Panc1 (cell line): ENCODE measurements around the gene FXYD3. TPM values are rescaled to one million over a fixed set of nuclear protein-coding genes. Genes with fewer than 3 reads are reported as not detected.

Experiments
- ATAC-seq: fragments of 200-7000 bp; cut with Tn5 transposase; 2 replicates; pipeline ENCODE4 v1.9.1; 2020; ENCODE audit warnings: mild to moderate bottlenecking, moderate library complexity
- BruUV-seq: library from RNA; stranded (reverse); fragments of 400-500 nt; replicated peaks from 2 replicates; lab custom pipeline; 2021; lab: Mats Ljungman, UMichigan
- CTCF ChIA-PET: fragments of 300-600 bp; sonication (Branson Sonifier 250); formaldehyde crosslinking; loops from one replicate; lab custom pipeline; 2022; ENCODE audit warnings: antibody characterized with exemption; lab: Charles Lee
- POLR2A ChIA-PET: fragments of 300-600 bp; sonication (Branson Sonifier 250); formaldehyde crosslinking; loops from one replicate; lab custom pipeline; 2022; ENCODE audit warnings: antibody characterized with exemption; lab: Charles Lee
- DNase-seq: peaks from one replicate; pipeline ENCODE4 v3.0.0-alpha.2; 2010; ENCODE audit warnings: low read depth, low spot score
- H3K27ac ChIP-seq: 2 replicates; pipeline ENCODE4 v1.5.1; 2011; ENCODE audit warnings: mild to moderate bottlenecking, low read length, inconsistent platforms
- H3K27me3 ChIP-seq: fragments of 200-500 bp; sonication (Bioruptor generic); 2 replicates; pipeline ENCODE4 v1.6.0; 2014; ENCODE audit warnings: low read length, inconsistent platforms; ENCODE audit not compliant: control insufficient read depth, insufficient read depth
- H3K36me3 ChIP-seq: fragments of 200-500 bp; sonication (Bioruptor generic); 2 replicates; pipeline ENCODE4 v1.5.1; 2014; ENCODE audit warnings: inconsistent platforms, mild to moderate bottlenecking, low read length, moderate library complexity; ENCODE audit not compliant: control insufficient read depth, insufficient read depth
- H3K4me1 ChIP-seq: 2 replicates; pipeline ENCODE4 v1.5.1; 2011; ENCODE audit warnings: inconsistent platforms, mild to moderate bottlenecking, low read length, moderate library complexity; ENCODE audit not compliant: control insufficient read depth, insufficient read depth
- H3K4me3 ChIP-seq, 2 experiments: 2 replicates each; pipeline ENCODE4 v1.5.1; 2011 to 2012; ENCODE audit warnings: low read depth in 2 of 2, low read length in 2 of 2, mild to moderate bottlenecking in 2 of 2, inconsistent platforms in 1 of 2, moderate library complexity in 1 of 2
- H3K9me3 ChIP-seq: fragments of 200-500 bp; sonication (Bioruptor generic); 2 replicates; pipeline ENCODE4 v1.5.1; 2014; ENCODE audit warnings: low read depth, mild to moderate bottlenecking, inconsistent platforms, low read length, moderate library complexity; ENCODE audit not compliant: control insufficient read depth, insufficient read depth
- POLR2AphosphoS5 ChIP-seq: IDR thresholded peaks from 2 replicates; pipeline ENCODE4 v1.6.1; 2012; ENCODE audit warnings: mild to moderate bottlenecking, low read depth, low read length, moderate library complexity
- SIN3A ChIP-seq: IDR thresholded peaks from 2 replicates; pipeline ENCODE4 v1.6.1; 2012; ENCODE audit warnings: low read depth, mild to moderate bottlenecking, low read length, moderate library complexity, borderline replicate concordance; ENCODE audit not compliant: insufficient read depth
- TCF7L2 ChIP-seq: IDR thresholded peaks from 2 replicates; pipeline ENCODE4 v1.6.1; 2011; ENCODE audit warnings: mild to moderate bottlenecking, low read depth, low read length, inconsistent platforms
- in situ Hi-C: cut with HindIII; loops from 2 replicates; pipeline ENCODE4 v1.10.0; 2016; ENCODE audit warnings: low sequenced_read_pairs, low pct_unique_long_range_greater_than_20kb
- intact Hi-C: fragments of 100-400 bp; cut with micrococcal nuclease; formaldehyde crosslinking; loops from one replicate; pipeline ENCODE4 v1.10.0; 2022; ENCODE audit not compliant: unreplicated experiment
- total RNA-seq: library from RNA; stranded (reverse); gene quantifications from one replicate; pipeline ENCODE4 v1.2.1, GENCODE V29; 2021; ENCODE audit not compliant: unreplicated experiment
- TF ChIP-seq, protein P1 (sequence below): fragments of 450-650 bp; IDR thresholded peaks from 2 replicates; pipeline ENCODE4 v1.5.1; 2017; ENCODE audit warnings: mild to moderate bottlenecking
- TF ChIP-seq, protein P2 (sequence below), 2 experiments: IDR thresholded peaks; 2 replicates each; pipeline ENCODE4 v1.6.1; 2011 to 2012; ENCODE audit warnings: low read depth in 2 of 2, control low read depth in 1 of 2, low read length in 1 of 2, mild to moderate bottlenecking in 1 of 2, moderate library complexity in 1 of 2; ENCODE audit not compliant: insufficient read depth in 1 of 2

The FXYD3 gene
- total RNA-seq, 1 experiment from 2014 or later = not detected

DNA sequence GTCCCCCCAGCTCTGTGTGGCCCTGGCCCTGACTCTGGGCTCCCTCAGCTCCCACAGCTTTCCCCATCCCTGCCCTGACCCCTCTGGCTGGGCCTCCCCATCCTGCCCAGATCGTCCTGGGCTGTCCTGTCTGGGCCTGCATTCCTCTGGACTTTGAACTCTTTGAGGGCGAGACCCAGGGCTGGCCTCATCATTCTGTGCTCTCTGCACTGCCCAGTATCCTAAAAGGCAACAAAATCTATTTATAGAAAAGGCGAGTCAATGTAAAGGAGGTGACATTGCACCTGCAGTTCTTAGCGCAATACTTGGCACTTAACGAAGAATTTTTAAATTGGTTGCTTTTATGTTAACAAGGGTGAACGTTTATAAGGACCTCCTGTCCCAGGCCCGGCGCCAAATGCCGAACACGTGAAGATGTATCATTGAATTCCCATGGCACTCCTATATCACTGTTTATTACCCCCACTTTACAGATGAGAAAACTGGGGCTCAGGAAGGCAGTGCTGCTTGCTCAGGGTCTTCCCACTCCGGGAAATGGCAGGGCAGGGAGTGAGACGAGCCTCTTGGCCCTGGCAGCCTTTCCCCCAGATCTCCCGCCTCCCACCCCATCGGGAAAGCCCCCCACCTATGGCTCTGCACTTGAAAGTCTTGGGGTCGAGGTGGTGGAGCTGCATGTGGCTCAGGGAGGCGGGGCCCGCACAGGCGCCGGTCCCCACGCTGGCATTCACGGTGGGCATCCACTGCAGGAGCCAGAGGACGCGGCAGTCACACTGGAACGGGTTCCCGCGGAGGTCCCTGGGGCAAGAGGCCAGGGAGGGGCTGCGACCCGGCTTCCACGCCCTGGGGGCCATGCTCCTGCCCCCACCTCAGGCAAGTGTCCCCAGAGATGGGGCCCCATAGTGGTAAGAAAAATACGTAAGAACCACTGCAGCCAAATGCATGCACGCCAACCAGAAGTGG is 15.4 kb downstream of the FXYD3 start:
- intact Hi-C loops = no loop called here
- Histone ChIP-seq H3K4me3 (no peak overlapping the region), H3K36me3 (no peaks in the 10 kb centered on the region), H3K9me3 (no peaks in the 10 kb centered on the region), H3K4me1 (peaks cover 5% of the 10 kb centered on the region; the same call in 1 of the 2 replicates), H3K27me3 (no peaks in the 10 kb centered on the region), H3K27ac (no peak overlapping the region)
- no peak for ATAC-seq
- ChIA-PET CTCF (no interaction called here), POLR2A (no interaction called here)
- no peak for TF ChIP-seq TCF7L2
- TF ChIP-seq, protein P1, sequence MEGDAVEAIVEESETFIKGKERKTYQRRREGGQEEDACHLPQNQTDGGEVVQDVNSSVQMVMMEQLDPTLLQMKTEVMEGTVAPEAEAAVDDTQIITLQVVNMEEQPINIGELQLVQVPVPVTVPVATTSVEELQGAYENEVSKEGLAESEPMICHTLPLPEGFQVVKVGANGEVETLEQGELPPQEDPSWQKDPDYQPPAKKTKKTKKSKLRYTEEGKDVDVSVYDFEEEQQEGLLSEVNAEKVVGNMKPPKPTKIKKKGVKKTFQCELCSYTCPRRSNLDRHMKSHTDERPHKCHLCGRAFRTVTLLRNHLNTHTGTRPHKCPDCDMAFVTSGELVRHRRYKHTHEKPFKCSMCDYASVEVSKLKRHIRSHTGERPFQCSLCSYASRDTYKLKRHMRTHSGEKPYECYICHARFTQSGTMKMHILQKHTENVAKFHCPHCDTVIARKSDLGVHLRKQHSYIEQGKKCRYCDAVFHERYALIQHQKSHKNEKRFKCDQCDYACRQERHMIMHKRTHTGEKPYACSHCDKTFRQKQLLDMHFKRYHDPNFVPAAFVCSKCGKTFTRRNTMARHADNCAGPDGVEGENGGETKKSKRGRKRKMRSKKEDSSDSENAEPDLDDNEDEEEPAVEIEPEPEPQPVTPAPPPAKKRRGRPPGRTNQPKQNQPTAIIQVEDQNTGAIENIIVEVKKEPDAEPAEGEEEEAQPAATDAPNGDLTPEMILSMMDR = no peak
- TF ChIP-seq, protein P2, sequence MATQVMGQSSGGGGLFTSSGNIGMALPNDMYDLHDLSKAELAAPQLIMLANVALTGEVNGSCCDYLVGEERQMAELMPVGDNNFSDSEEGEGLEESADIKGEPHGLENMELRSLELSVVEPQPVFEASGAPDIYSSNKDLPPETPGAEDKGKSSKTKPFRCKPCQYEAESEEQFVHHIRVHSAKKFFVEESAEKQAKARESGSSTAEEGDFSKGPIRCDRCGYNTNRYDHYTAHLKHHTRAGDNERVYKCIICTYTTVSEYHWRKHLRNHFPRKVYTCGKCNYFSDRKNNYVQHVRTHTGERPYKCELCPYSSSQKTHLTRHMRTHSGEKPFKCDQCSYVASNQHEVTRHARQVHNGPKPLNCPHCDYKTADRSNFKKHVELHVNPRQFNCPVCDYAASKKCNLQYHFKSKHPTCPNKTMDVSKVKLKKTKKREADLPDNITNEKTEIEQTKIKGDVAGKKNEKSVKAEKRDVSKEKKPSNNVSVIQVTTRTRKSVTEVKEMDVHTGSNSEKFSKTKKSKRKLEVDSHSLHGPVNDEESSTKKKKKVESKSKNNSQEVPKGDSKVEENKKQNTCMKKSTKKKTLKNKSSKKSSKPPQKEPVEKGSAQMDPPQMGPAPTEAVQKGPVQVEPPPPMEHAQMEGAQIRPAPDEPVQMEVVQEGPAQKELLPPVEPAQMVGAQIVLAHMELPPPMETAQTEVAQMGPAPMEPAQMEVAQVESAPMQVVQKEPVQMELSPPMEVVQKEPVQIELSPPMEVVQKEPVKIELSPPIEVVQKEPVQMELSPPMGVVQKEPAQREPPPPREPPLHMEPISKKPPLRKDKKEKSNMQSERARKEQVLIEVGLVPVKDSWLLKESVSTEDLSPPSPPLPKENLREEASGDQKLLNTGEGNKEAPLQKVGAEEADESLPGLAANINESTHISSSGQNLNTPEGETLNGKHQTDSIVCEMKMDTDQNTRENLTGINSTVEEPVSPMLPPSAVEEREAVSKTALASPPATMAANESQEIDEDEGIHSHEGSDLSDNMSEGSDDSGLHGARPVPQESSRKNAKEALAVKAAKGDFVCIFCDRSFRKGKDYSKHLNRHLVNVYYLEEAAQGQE (IDR thresholded peaks at IDR 0.05; ENCODE audit: insufficient read depth in 1 of 2, low read depth in 2 of 2, low read length in 1 of 2) = no peak
- TF ChIP-seq POLR2AphosphoS5 = no peak
- TF ChIP-seq SIN3A = no peak
- BruUV-seq = no TSS peak
- DNase-seq = no peak
- in situ Hi-C loops = no loop called here

DNA sequence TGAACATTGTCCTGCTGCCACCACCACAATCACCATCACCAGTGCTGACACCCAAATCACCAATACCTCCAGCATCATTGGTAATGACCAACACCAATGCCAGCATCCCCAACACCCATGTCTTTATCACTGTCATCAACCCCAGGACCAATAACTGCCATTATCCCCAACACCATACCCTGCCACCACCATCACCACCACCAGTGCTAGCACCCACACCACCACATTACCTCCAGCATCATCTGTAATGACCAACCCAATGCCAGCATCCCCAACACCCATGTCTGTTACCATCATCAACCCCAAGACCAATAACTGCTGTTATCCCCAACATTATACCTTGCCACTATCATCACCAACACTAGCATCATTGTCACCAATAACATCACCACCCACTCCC is 16.6 kb downstream of the FXYD3 start:
- DNase-seq (no peak), ATAC-seq (no peak)
- BruUV-seq = no TSS peak
- POLR2A ChIA-PET = no interaction called here
- intact Hi-C loops = no loop called here
- in situ Hi-C loops = no loop called here
- TF ChIP-seq, protein P1 = no peak
- TF ChIP-seq TCF7L2 (no peak), SIN3A (no peak), POLR2AphosphoS5 (no peak)
- TF ChIP-seq, protein P2 (IDR thresholded peaks at IDR 0.05; ENCODE audit: insufficient read depth in 1 of 2, low read depth in 2 of 2, low read length in 1 of 2) = no peak
- H3K36me3 ChIP-seq = no peaks in the 10 kb centered on the region
- H3K27me3 ChIP-seq = no peaks in the 10 kb centered on the region
- peaks cover 5% of the 10 kb centered on the region; the same call in 1 of the 2 replicates for H3K4me1 ChIP-seq
- H3K4me3 ChIP-seq = no peak overlapping the region
- H3K27ac ChIP-seq = no peak overlapping the region
- CTCF ChIA-PET = no interaction called here
- H3K9me3 ChIP-seq = no peaks in the 10 kb centered on the region
